RWPE2 (cell line): ENCODE results near the gene PTTG1IP2.

ENCODE experiments used
- ATAC-seq: fragments of 200-7000 bp; cut with Tn5 transposase; 3 replicates; pipeline ENCODE4 v1.9.1; 2021; ENCODE audit warnings: low read depth
- DNase-seq: peaks from one replicate; pipeline ENCODE4 v3.0.0-alpha.2; 2020; ENCODE audit warnings: low spot score
- H3K27ac ChIP-seq: fragments of 450-650 bp; 2 replicates; pipeline ENCODE4 v1.5.1; 2017; ENCODE audit warnings: mild to moderate bottlenecking; ENCODE audit not compliant: poor library complexity, severe bottlenecking
- H3K27me3 ChIP-seq: fragments of 250-450 bp; sonication (Bioruptor Pico); 2 replicates; pipeline ENCODE4 v1.5.1; 2021; ENCODE audit warnings: mild to moderate bottlenecking, moderate library complexity; ENCODE audit not compliant: insufficient read depth, poor library complexity, severe bottlenecking
- H3K36me3 ChIP-seq: fragments of 250-450 bp; sonication (Bioruptor Pico); 2 replicates; pipeline ENCODE4 v1.5.1; 2020; ENCODE audit warnings: low read depth, mild to moderate bottlenecking, moderate library complexity
- H3K4me1 ChIP-seq: fragments of 250-450 bp; sonication (Bioruptor Pico); 2 replicates; pipeline ENCODE4 v1.5.1; 2021; ENCODE audit warnings: mild to moderate bottlenecking, moderate library complexity; ENCODE audit not compliant: insufficient read depth, poor library complexity, severe bottlenecking
- H3K4me3 ChIP-seq: fragments of 250-450 bp; sonication (Bioruptor Pico); 2 replicates; pipeline ENCODE4 v1.5.1; 2021; ENCODE audit warnings: mild to moderate bottlenecking, moderate library complexity; ENCODE audit not compliant: severe bottlenecking
- H3K9me3 ChIP-seq: fragments of 250-450 bp; sonication (Bioruptor Pico); 2 replicates; pipeline ENCODE4 v1.5.1; 2021; ENCODE audit warnings: mild to moderate bottlenecking, moderate library complexity; ENCODE audit not compliant: severe bottlenecking
- TF ChIP-seq, protein P1 (sequence below): fragments of 450-650 bp; IDR thresholded peaks from one replicate; pipeline ENCODE4 v1.5.1; 2017; ENCODE audit warnings: mild to moderate bottlenecking, moderate library complexity; ENCODE audit not compliant: poor library complexity, severe bottlenecking

PTTG1IP2 gene

GRCh38 chr7:90484706-90485105, 15.3 kb downstream of the PTTG1IP2 start:
- DNase-seq (no peak), ATAC-seq (no peak)
- no peaks in the 10 kb centered on the region for H3K27me3 ChIP-seq
- H3K27ac ChIP-seq = no peak overlapping the region
- TF ChIP-seq, protein P1, sequence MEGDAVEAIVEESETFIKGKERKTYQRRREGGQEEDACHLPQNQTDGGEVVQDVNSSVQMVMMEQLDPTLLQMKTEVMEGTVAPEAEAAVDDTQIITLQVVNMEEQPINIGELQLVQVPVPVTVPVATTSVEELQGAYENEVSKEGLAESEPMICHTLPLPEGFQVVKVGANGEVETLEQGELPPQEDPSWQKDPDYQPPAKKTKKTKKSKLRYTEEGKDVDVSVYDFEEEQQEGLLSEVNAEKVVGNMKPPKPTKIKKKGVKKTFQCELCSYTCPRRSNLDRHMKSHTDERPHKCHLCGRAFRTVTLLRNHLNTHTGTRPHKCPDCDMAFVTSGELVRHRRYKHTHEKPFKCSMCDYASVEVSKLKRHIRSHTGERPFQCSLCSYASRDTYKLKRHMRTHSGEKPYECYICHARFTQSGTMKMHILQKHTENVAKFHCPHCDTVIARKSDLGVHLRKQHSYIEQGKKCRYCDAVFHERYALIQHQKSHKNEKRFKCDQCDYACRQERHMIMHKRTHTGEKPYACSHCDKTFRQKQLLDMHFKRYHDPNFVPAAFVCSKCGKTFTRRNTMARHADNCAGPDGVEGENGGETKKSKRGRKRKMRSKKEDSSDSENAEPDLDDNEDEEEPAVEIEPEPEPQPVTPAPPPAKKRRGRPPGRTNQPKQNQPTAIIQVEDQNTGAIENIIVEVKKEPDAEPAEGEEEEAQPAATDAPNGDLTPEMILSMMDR = no peak
- no peaks in the 10 kb centered on the region for H3K9me3 ChIP-seq
- no peak overlapping the region for H3K4me3 ChIP-seq
- H3K4me1 ChIP-seq = peaks cover 10% of the 10 kb centered on the region
- no peaks in the 10 kb centered on the region for H3K36me3 ChIP-seq

DNA sequence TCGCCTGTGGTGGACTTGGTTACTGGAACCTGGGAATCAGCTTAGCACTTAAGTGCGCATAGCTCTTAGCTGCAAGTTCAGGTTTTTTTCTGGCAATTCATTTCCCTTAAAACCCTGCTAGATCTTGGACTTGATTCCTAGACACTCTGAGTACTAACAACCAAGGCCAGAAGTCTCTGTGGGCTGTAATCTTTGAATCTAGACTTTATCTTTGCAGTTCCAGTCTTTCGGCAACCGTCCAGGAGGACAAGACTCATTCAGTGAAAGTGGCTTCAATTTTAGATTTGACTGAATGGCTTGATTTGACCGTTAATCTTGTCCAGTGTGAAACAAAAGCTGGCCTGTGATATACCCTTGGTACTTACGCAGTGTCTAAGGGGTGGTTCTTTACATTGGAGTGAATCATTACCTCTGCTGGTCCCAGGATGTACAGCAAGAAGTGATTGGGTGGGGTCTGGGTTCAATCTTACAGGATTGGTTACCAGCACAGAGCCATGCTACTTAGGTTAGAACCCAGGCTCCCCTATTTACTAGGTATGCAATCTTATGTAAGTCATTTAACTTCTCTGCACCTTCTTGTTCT, 16.4 kb downstream of the PTTG1IP2 start:
- no peaks in the 10 kb centered on the region for H3K27me3 ChIP-seq
- H3K27ac ChIP-seq = no peak overlapping the region
- H3K9me3 ChIP-seq = no peaks in the 10 kb centered on the region
- no peaks in the 10 kb centered on the region for H3K36me3 ChIP-seq
- ATAC-seq (no peak), DNase-seq (no peak)
- TF ChIP-seq, protein P1 = no peak
- peaks cover 10% of the 10 kb centered on the region for H3K4me1 ChIP-seq
- H3K4me3 ChIP-seq = no peak overlapping the region

- H3K27me3 ChIP-seq = no peaks in the 10 kb centered on the region
- no peak for ATAC-seq
- DNase-seq = no peak
- TF ChIP-seq, protein P1 = no peak
- H3K9me3 ChIP-seq = no peaks in the 10 kb centered on the region
- H3K36me3 ChIP-seq = no peaks in the 10 kb centered on the region
- no peak overlapping the region for H3K4me3 ChIP-seq
- no peak overlapping the region for H3K27ac ChIP-seq
- H3K4me1 ChIP-seq = peaks cover 10% of the 10 kb centered on the region
Measured at GRCh38 chr7:90487808-90488207, 18.4 kb downstream of the PTTG1IP2 start.

- no peaks in the 10 kb centered on the region for H3K36me3 ChIP-seq
- no peak overlapping the region for H3K4me3 ChIP-seq
- H3K4me1 ChIP-seq = peaks cover 10% of the 10 kb centered on the region
- TF ChIP-seq, protein P1 = no peak
- H3K27ac ChIP-seq = no peak overlapping the region
- no peaks in the 10 kb centered on the region for H3K27me3 ChIP-seq
- ATAC-seq = no peak
- no peaks in the 10 kb centered on the region for H3K9me3 ChIP-seq
- no peak for DNase-seq
Measured at GRCh38 chr7:90488220-90488619, 18.8 kb downstream of the PTTG1IP2 start.

GRCh38 chr7:90492250-90492649, 22.8 kb downstream of the PTTG1IP2 start:
- Histone ChIP-seq H3K36me3 (no peaks in the 10 kb centered on the region), H3K9me3 (no peaks in the 10 kb centered on the region), H3K27ac (no peak overlapping the region), H3K27me3 (no peaks in the 10 kb centered on the region), H3K4me3 (no peak overlapping the region), H3K4me1 (peaks cover 10% of the 10 kb centered on the region)
- DNase-seq = no peak
- TF ChIP-seq, protein P1 = no peak
- ATAC-seq = peak; percentile 71
